ENCODE measurements around the gene ERBB4. TPM values are rescaled to one million over a fixed set of nuclear protein-coding genes. Genes with fewer than 3 reads are reported as not detected.

The ERBB4 gene
- total RNA-seq, 3 donors from 2014 or later = 1.6 to 53.1 (median 18.4) TPM

- Histone ChIP-seq H3K27ac (no peak overlapping the region), H3K27me3 (no peaks in the 10 kb centered on the region), H3K9me3 (no peaks in the 10 kb centered on the region), H3K36me3 (no peaks in the 10 kb centered on the region), H3K4me1 (no peaks in the 10 kb centered on the region), H3K4me3 (no peak overlapping the region)
- intact Hi-C loops (cut with DNase I; ENCODE audit: low total_unique reads) = no loop called here
- TF ChIP-seq POLR2AphosphoS5 (IDR thresholded peaks at IDR 0.05) = no peak
- TF ChIP-seq, protein P1, sequence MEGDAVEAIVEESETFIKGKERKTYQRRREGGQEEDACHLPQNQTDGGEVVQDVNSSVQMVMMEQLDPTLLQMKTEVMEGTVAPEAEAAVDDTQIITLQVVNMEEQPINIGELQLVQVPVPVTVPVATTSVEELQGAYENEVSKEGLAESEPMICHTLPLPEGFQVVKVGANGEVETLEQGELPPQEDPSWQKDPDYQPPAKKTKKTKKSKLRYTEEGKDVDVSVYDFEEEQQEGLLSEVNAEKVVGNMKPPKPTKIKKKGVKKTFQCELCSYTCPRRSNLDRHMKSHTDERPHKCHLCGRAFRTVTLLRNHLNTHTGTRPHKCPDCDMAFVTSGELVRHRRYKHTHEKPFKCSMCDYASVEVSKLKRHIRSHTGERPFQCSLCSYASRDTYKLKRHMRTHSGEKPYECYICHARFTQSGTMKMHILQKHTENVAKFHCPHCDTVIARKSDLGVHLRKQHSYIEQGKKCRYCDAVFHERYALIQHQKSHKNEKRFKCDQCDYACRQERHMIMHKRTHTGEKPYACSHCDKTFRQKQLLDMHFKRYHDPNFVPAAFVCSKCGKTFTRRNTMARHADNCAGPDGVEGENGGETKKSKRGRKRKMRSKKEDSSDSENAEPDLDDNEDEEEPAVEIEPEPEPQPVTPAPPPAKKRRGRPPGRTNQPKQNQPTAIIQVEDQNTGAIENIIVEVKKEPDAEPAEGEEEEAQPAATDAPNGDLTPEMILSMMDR (IDR thresholded peaks at IDR 0.05) = no peak
- no peak for DNase-seq (ENCODE audit: low spot score in 2 of 2)
These were observed 130.1 kb downstream of the ERBB4 start for GRCh38 chr2:212408524-212408923.

DNA sequence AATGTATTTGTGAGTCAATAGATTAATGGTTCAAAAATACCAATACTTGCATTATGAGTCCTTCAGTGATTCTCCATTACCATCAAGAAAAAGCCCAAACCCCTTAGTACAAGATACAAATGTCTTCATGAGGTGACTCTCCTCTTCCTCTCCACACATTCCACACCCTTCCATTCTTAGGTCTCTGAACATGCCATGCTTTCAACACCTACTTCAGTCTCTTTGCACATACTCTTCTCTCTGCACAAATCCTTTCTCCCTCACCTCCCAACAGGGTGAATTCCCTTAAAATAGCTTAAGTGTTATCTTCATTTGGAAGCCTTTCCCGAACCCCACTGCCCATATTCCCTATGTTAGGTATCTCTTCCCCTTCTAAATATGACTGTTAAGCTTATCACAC lies 131.9 kb downstream of the ERBB4 start:
- TF ChIP-seq, protein P1 (IDR thresholded peaks at IDR 0.05) = no peak
- no peak for TF ChIP-seq POLR2AphosphoS5 (IDR thresholded peaks at IDR 0.05)
- no peak for TF ChIP-seq POLR2A (IDR thresholded peaks at IDR 0.05)
- intact Hi-C loops (cut with DNase I; ENCODE audit: low total_unique reads) = no loop called here

GRCh38 chr2:212402316-212402715 lies 136.3 kb downstream of the ERBB4 start:
- H3K36me3 ChIP-seq = no peaks in the 10 kb centered on the region

More for the DNA sequence above, 131.9 kb downstream of the ERBB4 start:
- no peak for DNase-seq (ENCODE audit: low spot score in 2 of 2)
- H3K27ac ChIP-seq = no peak overlapping the region
- H3K4me3 ChIP-seq = no peak overlapping the region
- H3K4me1 ChIP-seq = no peaks in the 10 kb centered on the region
- no peaks in the 10 kb centered on the region for H3K9me3 ChIP-seq
- no peaks in the 10 kb centered on the region for H3K36me3 ChIP-seq
- H3K27me3 ChIP-seq = no peaks in the 10 kb centered on the region

DNA sequence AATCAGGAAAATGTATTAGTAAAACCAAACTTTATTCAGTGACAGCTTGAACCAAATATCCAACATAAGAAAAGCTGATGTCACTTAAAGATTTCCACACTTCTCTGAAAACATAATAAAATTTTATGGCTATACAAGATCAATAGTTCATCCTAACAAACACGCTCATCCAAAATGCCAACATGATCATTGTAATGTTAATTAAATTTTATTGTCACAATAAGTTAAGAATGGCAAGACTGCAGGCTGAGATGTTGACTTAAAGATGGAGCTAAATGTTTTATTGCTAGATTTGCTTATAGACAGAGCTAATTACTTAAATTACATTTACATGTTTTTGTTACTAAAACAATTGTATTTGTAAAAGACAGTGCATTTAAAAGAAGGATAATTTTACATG lies 140.3 kb downstream of the ERBB4 start:
- no peak for TF ChIP-seq POLR2AphosphoS5 (IDR thresholded peaks at IDR 0.05)
- TF ChIP-seq, protein P1 (IDR thresholded peaks at IDR 0.05) = no peak
- no peak for TF ChIP-seq POLR2A (IDR thresholded peaks at IDR 0.05)
- no peaks in the 10 kb centered on the region for H3K9me3 ChIP-seq
- no peak overlapping the region for H3K4me3 ChIP-seq
- H3K27me3 ChIP-seq = no peaks in the 10 kb centered on the region
- H3K36me3 ChIP-seq = no peaks in the 10 kb centered on the region
- DNase-seq (ENCODE audit: low spot score in 2 of 2) = no peak
- intact Hi-C loops (cut with DNase I; ENCODE audit: low total_unique reads) = no loop called here
- no peaks in the 10 kb centered on the region for H3K4me1 ChIP-seq
- H3K27ac ChIP-seq = no peak overlapping the region

More at GRCh38 chr2:212402316-212402715, 136.3 kb downstream of the ERBB4 start:
- Histone ChIP-seq H3K4me1 (no peaks in the 10 kb centered on the region), H3K27me3 (no peaks in the 10 kb centered on the region), H3K9me3 (no peaks in the 10 kb centered on the region), H3K4me3 (no peak overlapping the region), H3K27ac (no peak overlapping the region)
- no peak for DNase-seq (ENCODE audit: low spot score in 2 of 2)
- intact Hi-C loops (cut with DNase I; ENCODE audit: low total_unique reads) = no loop called here
- TF ChIP-seq POLR2AphosphoS5 (IDR thresholded peaks at IDR 0.05) = no peak
- no peak for TF ChIP-seq POLR2A (IDR thresholded peaks at IDR 0.05)

GRCh38 chr2:212392544-212392943 lies 146.1 kb downstream of the ERBB4 start:
- TF ChIP-seq POLR2AphosphoS5 (IDR thresholded peaks at IDR 0.05) = no peak
- TF ChIP-seq, protein P1 (IDR thresholded peaks at IDR 0.05) = no peak
- no peak for TF ChIP-seq POLR2A (IDR thresholded peaks at IDR 0.05)
- Histone ChIP-seq H3K27me3 (no peaks in the 10 kb centered on the region), H3K4me1 (no peaks in the 10 kb centered on the region), H3K36me3 (no peaks in the 10 kb centered on the region), H3K4me3 (no peak overlapping the region), H3K27ac (no peak overlapping the region), H3K9me3 (no peaks in the 10 kb centered on the region)
- intact Hi-C loops (cut with DNase I; ENCODE audit: low total_unique reads) = no loop called here
- no peak for DNase-seq (ENCODE audit: low spot score in 2 of 2)

GRCh38 chr2:212392043-212392442 lies 146.6 kb downstream of the ERBB4 start:
- no peak for DNase-seq (ENCODE audit: low spot score in 2 of 2)
- H3K4me1 ChIP-seq = no peaks in the 10 kb centered on the region
- no peaks in the 10 kb centered on the region for H3K9me3 ChIP-seq
- no peaks in the 10 kb centered on the region for H3K36me3 ChIP-seq
- TF ChIP-seq POLR2A (IDR thresholded peaks at IDR 0.05) (no peak), POLR2AphosphoS5 (IDR thresholded peaks at IDR 0.05) (no peak)
- TF ChIP-seq, protein P1 (IDR thresholded peaks at IDR 0.05) = no peak
- no peak overlapping the region for H3K4me3 ChIP-seq
- H3K27ac ChIP-seq = no peak overlapping the region
- intact Hi-C loops (cut with DNase I; ENCODE audit: low total_unique reads) = no loop called here
- H3K27me3 ChIP-seq = no peaks in the 10 kb centered on the region

Data from breast epithelium (tissue), 4 donors.